BJ (cell line): ENCODE measurements around the gene TPPP2. TPM values are rescaled to one million over a fixed set of nuclear protein-coding genes. Genes with fewer than 3 reads are reported as not detected.

Source experiments
- CTCF ChIA-PET: fragments of 350-600 bp; formaldehyde crosslinking; extraction: SDS; loops from one replicate; lab custom pipeline; 2021; ENCODE audit warnings: antibody characterized with exemption, inconsistent platforms; lab: Yijun Ruan, JAX
- POLR2A ChIA-PET: fragments of 300-600 bp; sonication (Branson Sonifier 250); formaldehyde crosslinking; extraction: SDS; loops from one replicate; lab custom pipeline; 2021; ENCODE audit warnings: antibody characterized with exemption; lab: Charles Lee
- DNase-seq: peaks from one replicate; pipeline ENCODE4 v3.0.0-alpha.2; 2011; ENCODE audit warnings: low read depth
- H3K27me3 ChIP-seq: 2 replicates; pipeline ENCODE4 v1.6.0; 2011; ENCODE audit warnings: low read length; ENCODE audit not compliant: control insufficient read depth, insufficient read depth
- H3K36me3 ChIP-seq: 2 replicates; pipeline ENCODE4 v1.5.1; 2011; ENCODE audit warnings: low read length; ENCODE audit not compliant: control insufficient read depth, insufficient read depth
- H3K4me3 ChIP-seq: 2 replicates; pipeline ENCODE4 v1.5.1; 2011; ENCODE audit warnings: low read depth, mild to moderate bottlenecking, control low read depth, low read length
- polyA plus RNA-seq: library from polyadenylated mRNA; depleted of rRNA; stranded (reverse); fragments of >200 nt; gene quantifications from 2 replicates; pipeline ENCODE4 v1.2.3, GENCODE V29; 2011
- TF ChIP-seq, protein P1 (sequence below): IDR thresholded peaks from 2 replicates; pipeline ENCODE4 v1.5.1; 2011; ENCODE audit warnings: low read depth, mild to moderate bottlenecking, control low read depth, inconsistent platforms, low read length, moderate library complexity; ENCODE audit not compliant: insufficient read depth

The TPPP2 gene
- polyA plus RNA-seq, 1 experiment, result not detected

DNA sequence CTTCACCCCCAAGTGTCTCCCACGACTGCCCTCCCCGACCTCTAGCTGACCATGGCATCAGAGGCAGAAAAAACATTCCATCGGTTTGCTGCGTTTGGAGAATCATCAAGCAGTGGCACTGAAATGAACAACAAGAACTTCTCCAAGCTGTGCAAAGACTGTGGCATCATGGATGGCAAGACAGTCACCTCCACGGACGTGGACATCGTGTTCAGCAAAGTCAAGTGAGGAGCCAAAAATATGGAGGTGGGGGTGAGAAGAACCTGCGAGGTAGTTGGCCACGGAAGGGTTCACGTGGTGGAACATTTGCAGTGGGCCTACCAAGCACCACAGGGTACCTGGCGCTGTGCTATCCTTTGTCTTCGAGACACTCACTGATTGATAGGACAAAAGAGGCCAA, 514 bp downstream of the TPPP2 start:
- no peaks in the 10 kb centered on the region for H3K36me3 ChIP-seq
- no peak overlapping the region for H3K4me3 ChIP-seq
- POLR2A ChIA-PET, result no interaction called here
- TF ChIP-seq, protein P1, sequence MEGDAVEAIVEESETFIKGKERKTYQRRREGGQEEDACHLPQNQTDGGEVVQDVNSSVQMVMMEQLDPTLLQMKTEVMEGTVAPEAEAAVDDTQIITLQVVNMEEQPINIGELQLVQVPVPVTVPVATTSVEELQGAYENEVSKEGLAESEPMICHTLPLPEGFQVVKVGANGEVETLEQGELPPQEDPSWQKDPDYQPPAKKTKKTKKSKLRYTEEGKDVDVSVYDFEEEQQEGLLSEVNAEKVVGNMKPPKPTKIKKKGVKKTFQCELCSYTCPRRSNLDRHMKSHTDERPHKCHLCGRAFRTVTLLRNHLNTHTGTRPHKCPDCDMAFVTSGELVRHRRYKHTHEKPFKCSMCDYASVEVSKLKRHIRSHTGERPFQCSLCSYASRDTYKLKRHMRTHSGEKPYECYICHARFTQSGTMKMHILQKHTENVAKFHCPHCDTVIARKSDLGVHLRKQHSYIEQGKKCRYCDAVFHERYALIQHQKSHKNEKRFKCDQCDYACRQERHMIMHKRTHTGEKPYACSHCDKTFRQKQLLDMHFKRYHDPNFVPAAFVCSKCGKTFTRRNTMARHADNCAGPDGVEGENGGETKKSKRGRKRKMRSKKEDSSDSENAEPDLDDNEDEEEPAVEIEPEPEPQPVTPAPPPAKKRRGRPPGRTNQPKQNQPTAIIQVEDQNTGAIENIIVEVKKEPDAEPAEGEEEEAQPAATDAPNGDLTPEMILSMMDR, result no peak
- no peak for DNase-seq
- CTCF ChIA-PET, result interaction anchor here (0.6 to 3.0 kb wide), 4 partner anchors 9 to 619 kb away, joined by 3 to 19 read pairs (median 8); no protein-coding TSS in a partner anchor
- H3K27me3 ChIP-seq, result peaks cover 20% of the 10 kb centered on the region

DNA sequence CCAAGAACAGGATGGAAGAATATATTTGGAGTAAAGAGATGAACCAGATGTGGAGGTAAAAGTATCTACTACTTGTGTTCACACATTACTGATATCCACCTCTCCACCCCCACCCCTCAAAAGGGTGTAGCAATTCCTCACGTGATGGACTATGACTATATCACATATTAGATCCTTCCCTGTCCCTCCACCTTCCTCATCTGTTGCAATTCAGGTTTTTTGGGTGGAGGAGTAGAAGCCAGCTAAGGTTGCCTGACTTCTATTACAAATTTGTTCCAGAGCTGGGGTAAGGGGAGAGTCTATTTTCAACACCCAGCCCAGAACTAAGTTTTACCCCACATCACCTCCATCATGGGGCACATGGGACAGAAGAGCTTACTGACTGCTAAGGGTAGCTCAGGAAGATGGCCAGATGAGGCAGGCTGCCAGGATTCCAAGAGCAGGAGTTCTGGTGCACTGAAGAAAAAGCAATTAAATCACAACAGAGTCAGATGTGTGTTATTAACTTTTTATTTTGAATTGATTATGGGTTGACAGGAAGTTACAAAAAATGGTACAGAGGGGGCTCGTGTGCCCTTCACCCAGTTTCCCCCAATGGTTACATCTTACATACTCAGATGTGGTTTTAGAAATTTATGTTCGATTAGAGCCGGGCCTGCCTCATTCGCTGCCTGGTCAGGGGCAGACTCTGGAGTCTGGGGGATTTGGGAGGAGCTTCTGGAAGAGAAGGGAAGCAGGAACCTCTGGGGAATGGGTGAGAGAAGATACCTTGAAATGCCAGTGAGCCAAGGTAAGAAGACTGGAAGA, 2.5 kb downstream of the TPPP2 start:
- TF ChIP-seq, protein P1, result no peak
- ChIA-PET CTCF (interaction anchor here (0.8 to 5.6 kb wide), 6 partner anchors 7 to 72 kb away, joined by 3 to 23 read pairs (median 12); no protein-coding TSS in a partner anchor), POLR2A (no interaction called here)
- Histone ChIP-seq H3K4me3 (no peak overlapping the region), H3K27me3 (peaks cover 14% of the 10 kb centered on the region), H3K36me3 (no peaks in the 10 kb centered on the region)
- no peak for DNase-seq

DNA sequence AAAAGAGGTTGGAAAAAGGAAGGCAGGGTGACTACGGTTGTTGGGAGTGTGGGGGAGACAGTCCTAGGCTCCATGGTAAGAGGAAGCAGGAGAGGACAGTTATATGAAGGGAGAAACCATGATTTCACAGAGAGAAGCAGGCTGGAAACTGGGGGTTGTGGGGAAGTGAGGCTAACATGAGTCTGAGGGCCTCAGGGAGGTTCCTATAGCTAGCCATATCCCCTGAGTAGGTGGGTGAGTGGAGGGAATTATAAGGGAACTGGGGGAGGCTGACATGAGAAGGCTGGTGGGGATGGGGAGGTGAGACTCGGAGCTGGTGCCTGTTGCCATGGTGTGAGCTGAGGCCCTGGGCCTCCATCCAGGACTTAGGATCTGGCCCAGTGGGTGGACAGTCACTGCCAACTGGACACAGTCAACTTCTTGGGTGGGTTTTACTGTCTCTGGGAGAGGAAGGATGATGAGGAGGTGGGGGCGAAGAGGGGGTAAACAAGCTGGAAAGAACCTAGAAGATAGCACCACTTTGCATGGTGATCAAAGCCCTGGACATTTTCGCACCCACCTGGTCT, 3.2 kb downstream of the TPPP2 start:
- no peak for DNase-seq
- Histone ChIP-seq H3K36me3 (no peaks in the 10 kb centered on the region), H3K27me3 (peaks cover 14% of the 10 kb centered on the region), H3K4me3 (no peak overlapping the region)
- ChIA-PET CTCF (interaction anchor here (0.9 to 5.6 kb wide), 4 partner anchors 16 to 59 kb away, joined by 3 to 23 read pairs (median 11); no protein-coding TSS in a partner anchor), POLR2A (no interaction called here)
- TF ChIP-seq, protein P1, result no peak

DNA sequence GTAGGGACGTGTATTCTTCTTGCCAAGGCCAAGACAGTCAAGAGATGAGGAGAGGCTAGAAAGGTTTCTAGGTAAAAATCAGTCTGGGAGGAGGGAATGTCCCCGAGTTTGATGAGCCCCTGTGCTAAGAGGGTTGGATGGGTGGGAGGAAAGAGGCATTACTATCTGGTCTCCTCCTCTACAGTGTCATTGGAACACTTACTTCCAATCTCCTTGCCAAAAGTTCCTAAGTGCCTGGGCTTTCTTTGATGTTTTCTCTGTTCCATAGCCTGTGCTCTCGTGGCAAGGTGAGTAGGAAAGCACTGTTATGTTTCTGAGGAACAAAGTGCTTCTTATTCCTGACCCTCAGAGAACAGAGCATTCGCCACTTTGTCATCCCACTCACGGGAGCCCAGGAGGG, 4.7 kb downstream of the TPPP2 start, which contains the start of gene RNASE13:
TSS of gene RNASE13 (minus strand) at position 101 of the 400 bp plus-strand sequence. CDS start 519 bp downstream, outside the sequence.
- CTCF ChIA-PET, result interaction anchor here (1.0 to 5.6 kb wide), 4 partner anchors 10 to 58 kb away, joined by 3 to 29 read pairs (median 14); no protein-coding TSS in a partner anchor
- H3K27me3 ChIP-seq, result peaks cover 14% of the 10 kb centered on the region
- POLR2A ChIA-PET, result no interaction called here
- DNase-seq, result no peak
- TF ChIP-seq, protein P1, result no peak
- H3K4me3 ChIP-seq, result no peak within 1 kb of the TSS
- no peaks in the 10 kb centered on the region for H3K36me3 ChIP-seq

DNA sequence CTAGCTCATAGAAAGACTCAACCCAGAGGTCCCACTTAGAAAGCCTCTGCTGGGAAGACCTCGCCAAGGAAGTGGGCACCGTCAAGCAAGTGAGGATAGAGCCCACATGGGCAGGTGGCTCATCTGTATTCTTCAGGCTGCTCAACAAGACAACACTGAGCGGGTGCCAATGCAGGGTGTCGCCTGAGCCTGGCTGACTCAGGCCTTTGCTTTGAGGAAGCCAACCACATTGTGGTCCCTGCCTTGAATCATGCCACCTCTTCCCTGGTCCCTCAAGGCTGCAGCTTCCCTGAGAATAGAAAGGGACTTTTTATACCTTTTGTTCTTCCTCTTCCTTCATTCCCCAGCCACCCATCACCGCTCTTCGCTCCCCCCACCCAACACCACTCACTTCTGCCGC, 6.7 kb downstream of the TPPP2 start:
- no peak for DNase-seq
- POLR2A ChIA-PET, result no interaction called here
- TF ChIP-seq, protein P1, result no peak
- H3K4me3 ChIP-seq, result no peak overlapping the region
- H3K36me3 ChIP-seq, result no peaks in the 10 kb centered on the region
- CTCF ChIA-PET, result interaction anchor here (1.2 to 5.6 kb wide), 5 partner anchors 16 to 56 kb away, joined by 3 to 29 read pairs (median 3); no protein-coding TSS in a partner anchor
- H3K27me3 ChIP-seq, result peaks cover 13% of the 10 kb centered on the region
